Right kidney (tissue), 1 donor: ENCODE data around the gene CSMD2.
A peak's percentile ranks its signal among the peaks of the same experiment; 100 is the strongest.

Source experiments
- DNase-seq: peaks from one replicate; pipeline ENCODE4 v3.0.0-alpha.2; 2016

CSMD2 gene

GRCh38 chr1:33899746-33900145, 265.3 kb downstream of the CSMD2 start:
- DNase-seq = no peak

GRCh38 chr1:33898881-33899280, 266.1 kb downstream of the CSMD2 start:
- DNase-seq = no peak

GRCh38 chr1:33898406-33898805, 266.6 kb downstream of the CSMD2 start:
- no peak for DNase-seq

- no peak for DNase-seq
Measured at GRCh38 chr1:33897092-33897725, 267.8 kb downstream of the CSMD2 start.

- no peak for DNase-seq
Measured at GRCh38 chr1:33895976-33896375, 269.1 kb downstream of the CSMD2 start.

- no peak for DNase-seq
Measured at GRCh38 chr1:33895396-33895795, 269.6 kb downstream of the CSMD2 start.

- no peak for DNase-seq
Measured at GRCh38 chr1:33893147-33893830, 271.7 kb downstream of the CSMD2 start.

- no peak for DNase-seq
Measured at GRCh38 chr1:33886496-33886895, 278.5 kb downstream of the CSMD2 start.

- no peak for DNase-seq
Measured at GRCh38 chr1:33880305-33880704, 284.7 kb downstream of the CSMD2 start.

- no peak for DNase-seq
Measured at GRCh38 chr1:33878392-33878791, 286.6 kb downstream of the CSMD2 start.

- DNase-seq = no peak
Measured at GRCh38 chr1:33876970-33877650, 287.9 kb downstream of the CSMD2 start.

GRCh38 chr1:33875862-33876261, 289.2 kb downstream of the CSMD2 start:
- no peak for DNase-seq

GRCh38 chr1:33874636-33875035, 290.4 kb downstream of the CSMD2 start:
- no peak for DNase-seq

- DNase-seq = no peak
Measured at GRCh38 chr1:33872683-33873082, 292.3 kb downstream of the CSMD2 start.

- no peak for DNase-seq
Measured at GRCh38 chr1:33872275-33872674, 292.8 kb downstream of the CSMD2 start.

GRCh38 chr1:33867684-33868083, 297.3 kb downstream of the CSMD2 start:
- no peak for DNase-seq

- peak; percentile 8 for DNase-seq
Measured at GRCh38 chr1:33866281-33866680, 298.7 kb downstream of the CSMD2 start.

GRCh38 chr1:33864460-33865389, 300.3 kb downstream of the CSMD2 start:
- DNase-seq = no peak

- DNase-seq = no peak
Measured at GRCh38 chr1:33863779-33864178, 301.3 kb downstream of the CSMD2 start, which contains the start of gene HMGB4. TSS of gene HMGB4 (plus strand) at chr1:33864079. CDS start at chr1:33864192, 113 bp downstream.

- no peak for DNase-seq
Measured at GRCh38 chr1:33860671-33861070, 304.4 kb downstream of the CSMD2 start.

GRCh38 chr1:33854091-33854490, 310.9 kb downstream of the CSMD2 start:
- DNase-seq = no peak

GRCh38 chr1:33853431-33853830, 311.6 kb downstream of the CSMD2 start:
- no peak for DNase-seq
